KBM-7 (cell line): ENCODE results near the gene C5.

Source experiments
- DNase-seq: peaks from one replicate; pipeline ENCODE4 v3.0.0-alpha.2; 2015
- in situ Hi-C: fragments of 300-500 bp; cut with MboI; formaldehyde crosslinking; loops from 2 replicates; pipeline ENCODE4 v1.14.3; 2020; ENCODE audit warnings: low sequenced_read_pairs, low pct_unique_long_range_greater_than_20kb, mixed read lengths

The C5 gene

DNA sequence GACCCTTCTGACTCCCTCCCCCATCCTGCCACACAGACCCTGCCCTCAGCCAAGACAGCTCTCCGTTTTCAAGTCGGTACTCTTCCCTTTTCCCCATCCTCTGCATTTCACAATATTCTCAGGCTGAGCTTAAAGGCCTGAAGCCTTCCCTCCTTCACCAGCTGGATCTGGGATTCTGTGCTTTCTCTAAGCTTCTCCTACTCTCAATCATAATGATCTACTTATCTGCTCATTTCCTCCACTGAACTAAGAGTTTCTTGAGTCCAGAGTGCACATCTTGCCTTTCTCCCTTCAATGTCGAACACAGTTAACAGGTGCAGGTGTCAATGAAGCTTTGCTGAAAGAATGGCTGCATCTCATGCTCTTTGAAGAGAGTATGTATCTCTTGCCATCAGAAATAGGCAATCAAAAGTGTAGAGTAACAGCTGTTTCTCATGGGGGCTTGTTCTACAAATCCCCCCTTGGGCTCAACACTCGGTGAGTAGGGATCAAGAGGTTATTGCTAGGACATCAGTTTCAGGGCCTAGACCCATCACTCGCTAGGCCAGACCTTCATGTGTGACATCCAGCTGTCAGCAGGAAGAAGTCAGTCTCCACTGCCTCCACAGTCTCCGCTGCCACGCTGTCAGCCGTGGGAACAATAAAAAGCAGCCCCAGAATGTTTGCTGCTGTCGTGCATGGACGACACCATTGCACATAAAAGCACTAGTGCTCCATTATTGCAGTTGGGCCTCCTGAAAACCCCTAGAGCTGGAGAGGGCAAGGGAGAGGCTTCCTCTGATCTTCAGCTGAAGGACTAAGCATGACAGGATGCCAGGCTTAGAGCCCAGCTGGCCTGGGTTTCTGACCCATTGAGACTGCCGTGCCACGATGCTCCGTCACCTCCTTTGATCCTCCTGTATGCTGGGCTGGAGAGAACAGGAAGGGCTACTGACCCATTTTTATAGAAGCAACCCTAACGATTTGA, 147.2 kb downstream of the C5 start:
- no peak for DNase-seq
- in situ Hi-C loops = no loop called here
